ENCODE data around the gene KIAA1671.

Gene KIAA1671

GRCh38 chr22:25069758-25070481 is 117.4 kb downstream of the KIAA1671 start:
- DNase-seq: no peak

GRCh38 chr22:25070956-25071355 is 118.4 kb downstream of the KIAA1671 start:
- DNase-seq: no peak

- DNase-seq: no peak
Observed at GRCh38 chr22:25071720-25072119, 119.2 kb downstream of the KIAA1671 start.

- no peak for DNase-seq
Observed at GRCh38 chr22:25072406-25072805, 119.9 kb downstream of the KIAA1671 start.

- DNase-seq: no peak
Observed at GRCh38 chr22:25076336-25076735, 123.8 kb downstream of the KIAA1671 start.

- DNase-seq: no peak
Observed at GRCh38 chr22:25077056-25077455, 124.5 kb downstream of the KIAA1671 start.

- no peak for DNase-seq
Observed at GRCh38 chr22:25077964-25078363, 125.4 kb downstream of the KIAA1671 start.

- no peak for DNase-seq
Observed at GRCh38 chr22:25078591-25078990, 126.1 kb downstream of the KIAA1671 start.

- no peak for DNase-seq
Observed at GRCh38 chr22:25080855-25081254, 128.3 kb downstream of the KIAA1671 start.

- DNase-seq: no peak
Observed at GRCh38 chr22:25081409-25081824, 128.9 kb downstream of the KIAA1671 start.

GRCh38 chr22:25082096-25082495 is 129.6 kb downstream of the KIAA1671 start:
- no peak for DNase-seq

GRCh38 chr22:25083056-25083806 is 130.7 kb downstream of the KIAA1671 start:
- DNase-seq: no peak

GRCh38 chr22:25083807-25084200 is 131.3 kb downstream of the KIAA1671 start:
- no peak for DNase-seq

GRCh38 chr22:25084405-25085107 is 132.0 kb downstream of the KIAA1671 start:
- no peak for DNase-seq

GRCh38 chr22:25085156-25085555 is 132.6 kb downstream of the KIAA1671 start:
- no peak for DNase-seq

- no peak for DNase-seq
Observed at GRCh38 chr22:25085930-25086901, 133.7 kb downstream of the KIAA1671 start.

- DNase-seq: no peak
Observed at GRCh38 chr22:25086902-25087282, 134.4 kb downstream of the KIAA1671 start.

- no peak for DNase-seq
Observed at GRCh38 chr22:25090225-25090890, 137.8 kb downstream of the KIAA1671 start.

GRCh38 chr22:25091458-25091857 is 138.9 kb downstream of the KIAA1671 start:
- no peak for DNase-seq

GRCh38 chr22:25092119-25092518 is 139.6 kb downstream of the KIAA1671 start:
- no peak for DNase-seq

- no peak for DNase-seq
Observed at GRCh38 chr22:25094579-25094978, 142.1 kb downstream of the KIAA1671 start.

- DNase-seq: no peak
Observed at GRCh38 chr22:25095869-25096268, 143.4 kb downstream of the KIAA1671 start.

Measured in NCI-H2227 treated with DMSO at 0.1 percent for 48 hours (cell line).